ENCODE data around the gene KIF21A.

The KIF21A gene

DNA sequence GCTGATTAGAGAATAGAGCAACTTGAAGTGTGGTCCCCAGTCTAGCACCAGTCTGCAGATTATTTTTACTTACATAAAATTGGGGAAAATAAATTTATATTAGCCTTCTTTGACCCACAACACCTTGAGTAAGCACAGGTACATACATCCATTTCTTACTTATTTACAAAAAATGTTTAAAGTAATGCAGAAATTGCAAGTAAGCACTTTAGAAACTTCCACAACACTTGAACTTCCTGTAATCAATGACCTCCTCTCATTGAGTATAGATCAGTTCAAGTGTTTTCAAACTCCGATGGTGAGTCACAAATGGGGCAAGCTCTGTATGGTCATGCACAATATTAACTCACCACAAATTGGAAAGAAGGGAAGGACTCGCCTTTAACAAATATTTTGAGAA, 83.3 kb downstream of the KIF21A start:
- Mint-ChIP-seq H3K27ac (no peak overlapping the region), H3K4me1 (ENCODE audit: low read depth) (peaks cover 6% of the 10 kb centered on the region), H3K27me3 (ENCODE audit: low read depth) (no peaks in the 10 kb centered on the region), H3K4me3 (no peak overlapping the region), H3K36me3 (ENCODE audit: low read depth) (peaks cover 16% of the 10 kb centered on the region), H3K9me3 (peaks cover 4% of the 10 kb centered on the region)

DNA sequence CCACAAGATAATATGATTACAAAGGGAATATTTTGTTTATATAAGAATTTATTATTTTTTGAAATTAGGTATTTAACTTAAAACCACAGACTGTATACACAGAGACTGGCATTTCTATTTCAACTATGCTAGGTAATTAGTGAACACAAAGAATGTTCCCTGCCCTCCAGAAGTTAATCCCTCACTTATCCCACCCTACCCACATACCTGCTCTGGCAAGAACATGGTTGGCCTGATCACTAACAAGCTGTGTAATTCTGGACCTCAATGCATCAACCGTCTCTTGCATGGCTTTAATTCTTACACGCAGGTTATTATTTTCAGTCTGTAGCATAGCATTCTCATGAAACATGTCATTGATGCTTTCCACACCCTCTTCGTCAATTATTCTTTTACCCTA, 85.9 kb downstream of the KIF21A start:
- Mint-ChIP-seq H3K4me3 (no peak overlapping the region), H3K4me1 (ENCODE audit: low read depth) (peaks cover 5% of the 10 kb centered on the region), H3K9me3 (peaks cover 2% of the 10 kb centered on the region), H3K27ac (no peak overlapping the region), H3K27me3 (ENCODE audit: low read depth) (no peaks in the 10 kb centered on the region), H3K36me3 (ENCODE audit: low read depth) (peaks cover 10% of the 10 kb centered on the region)

DNA sequence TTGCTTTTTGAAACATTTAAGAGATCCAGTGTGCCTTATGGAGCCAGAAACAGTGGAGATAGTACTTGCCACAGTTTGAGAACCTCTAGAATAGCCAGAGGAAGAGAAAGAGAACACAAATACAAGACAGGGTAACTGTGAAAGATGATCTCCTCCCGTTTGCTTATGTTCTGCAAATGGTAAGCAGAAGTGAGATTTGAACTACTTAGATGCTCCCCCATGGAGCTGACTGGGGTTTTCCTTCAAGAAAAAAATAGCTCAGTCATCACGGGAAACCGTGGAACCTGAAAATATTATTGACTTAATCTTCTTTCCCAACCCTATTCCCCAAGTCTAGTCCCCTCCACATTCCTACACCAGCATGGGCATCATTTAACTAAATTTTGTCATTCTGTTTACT, 87.1 kb downstream of the KIF21A start:
- Mint-ChIP-seq H3K27ac (no peak overlapping the region), H3K36me3 (ENCODE audit: low read depth) (peaks cover 4% of the 10 kb centered on the region), H3K9me3 (no peaks in the 10 kb centered on the region), H3K27me3 (ENCODE audit: low read depth) (no peaks in the 10 kb centered on the region), H3K4me3 (no peak overlapping the region), H3K4me1 (ENCODE audit: low read depth) (peaks cover 3% of the 10 kb centered on the region)

DNA sequence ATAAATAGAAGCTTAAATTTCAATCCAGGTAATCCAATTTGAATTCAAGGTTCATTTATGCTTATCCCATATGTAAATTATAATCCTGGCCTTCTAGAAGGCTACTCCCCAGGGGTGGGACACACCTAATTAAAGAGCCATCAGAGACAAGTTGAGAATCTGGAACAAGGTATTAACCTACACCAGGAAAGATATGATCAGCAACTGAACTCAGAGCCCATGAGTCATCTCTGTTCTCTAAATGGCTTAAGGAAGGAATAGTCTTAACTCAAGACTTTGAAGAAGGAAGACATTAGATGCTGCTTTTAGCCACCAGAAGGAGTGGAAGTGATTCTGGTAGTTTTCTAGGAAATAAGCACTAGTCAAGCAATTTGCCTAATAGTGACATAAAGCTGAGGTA, 88.0 kb downstream of the KIF21A start:
- H3K27me3 Mint-ChIP-seq (ENCODE audit: low read depth), result no peaks in the 10 kb centered on the region
- no peak overlapping the region for H3K27ac Mint-ChIP-seq
- H3K36me3 Mint-ChIP-seq (ENCODE audit: low read depth), result peaks cover 5% of the 10 kb centered on the region
- no peak overlapping the region for H3K4me3 Mint-ChIP-seq
- no peaks in the 10 kb centered on the region for H3K9me3 Mint-ChIP-seq
- H3K4me1 Mint-ChIP-seq (ENCODE audit: low read depth), result peaks cover 3% of the 10 kb centered on the region

DNA sequence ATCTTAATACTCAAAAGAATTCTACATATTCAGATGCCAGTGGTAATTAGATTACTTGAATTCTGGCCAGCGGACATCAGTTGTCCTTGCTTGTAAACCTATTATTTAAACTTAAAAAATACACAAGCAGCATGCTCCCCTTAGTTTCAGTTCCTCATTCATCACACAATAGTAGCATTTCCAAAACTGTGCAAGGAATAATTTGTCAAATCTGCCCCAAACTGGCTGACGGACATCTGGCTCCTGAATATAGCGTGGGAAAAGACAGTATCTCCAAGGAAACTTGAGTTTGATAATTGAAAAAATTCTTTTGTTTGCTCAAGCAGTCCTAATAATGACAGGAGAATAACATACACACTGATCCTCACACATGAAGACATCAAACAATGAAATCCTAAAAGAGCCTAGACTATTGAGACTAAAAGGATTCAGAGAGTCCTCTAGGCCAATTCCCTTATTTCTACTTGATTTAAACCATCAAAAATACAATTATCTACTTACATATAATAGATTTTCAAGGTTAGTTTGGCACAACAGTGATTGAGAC, 90.4 kb downstream of the KIF21A start:
- Mint-ChIP-seq H3K27me3 (ENCODE audit: low read depth) (no peaks in the 10 kb centered on the region), H3K9me3 (no peaks in the 10 kb centered on the region), H3K4me1 (ENCODE audit: low read depth) (peaks cover 3% of the 10 kb centered on the region), H3K27ac (no peak overlapping the region), H3K36me3 (ENCODE audit: low read depth) (peaks cover 5% of the 10 kb centered on the region), H3K4me3 (no peak overlapping the region)

DNA sequence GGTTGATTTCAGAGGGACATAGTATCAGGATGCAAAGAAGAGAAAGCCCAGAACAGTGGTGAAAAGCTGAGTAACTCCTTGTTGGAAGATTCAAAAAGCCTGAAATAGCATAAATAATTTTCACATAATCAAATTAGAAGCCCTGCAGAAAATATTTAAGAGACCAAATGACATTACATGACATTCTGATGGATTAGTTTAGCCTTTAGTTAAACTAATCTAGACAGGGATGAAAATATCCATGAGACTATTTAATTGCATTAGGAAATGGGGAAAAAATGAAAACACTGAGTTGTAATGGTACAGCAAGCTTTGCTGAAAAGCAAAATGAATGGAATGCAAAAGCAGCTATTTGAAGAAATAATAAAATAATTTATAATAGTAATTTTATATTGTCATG, 91.8 kb downstream of the KIF21A start:
- no peaks in the 10 kb centered on the region for H3K9me3 Mint-ChIP-seq
- H3K36me3 Mint-ChIP-seq (ENCODE audit: low read depth), result peaks cover 3% of the 10 kb centered on the region
- H3K4me1 Mint-ChIP-seq (ENCODE audit: low read depth), result peaks cover 3% of the 10 kb centered on the region
- H3K4me3 Mint-ChIP-seq, result no peak overlapping the region
- no peaks in the 10 kb centered on the region for H3K27me3 Mint-ChIP-seq (ENCODE audit: low read depth)
- no peak overlapping the region for H3K27ac Mint-ChIP-seq

DNA sequence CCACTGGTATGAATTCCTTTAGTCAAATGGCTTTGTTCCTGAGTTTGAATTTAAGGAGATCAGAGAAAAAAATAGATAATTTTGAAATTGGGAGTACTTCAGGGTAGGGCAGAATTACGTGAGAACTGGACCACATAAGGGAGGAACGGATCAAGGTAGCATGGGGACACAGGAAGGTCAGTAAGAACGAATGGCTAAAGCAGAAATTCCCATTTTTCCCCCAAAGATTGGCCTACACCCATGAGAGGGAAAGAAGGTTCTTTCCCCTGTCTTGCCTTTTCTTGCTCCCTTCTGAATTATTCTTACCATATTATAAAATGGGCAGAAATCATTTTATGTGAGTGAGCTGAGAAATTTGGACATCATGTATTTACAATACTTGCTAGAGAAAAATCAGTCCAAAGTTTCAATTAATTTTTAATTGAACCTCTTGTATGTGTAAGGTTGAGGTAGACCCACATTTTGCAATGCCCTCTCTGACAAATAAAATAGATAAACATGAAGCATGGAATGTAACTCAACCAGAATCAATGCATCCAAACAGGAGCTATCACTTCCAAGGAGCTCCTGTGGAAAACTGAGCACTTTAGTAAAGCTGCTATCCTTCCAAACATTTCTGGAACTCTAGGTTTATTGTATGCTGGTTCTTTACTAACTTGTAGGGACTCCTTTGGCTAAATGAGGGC, 93.8 kb downstream of the KIF21A start:
- no peaks in the 10 kb centered on the region for H3K27me3 Mint-ChIP-seq (ENCODE audit: low read depth)
- H3K9me3 Mint-ChIP-seq, result no peaks in the 10 kb centered on the region
- H3K4me3 Mint-ChIP-seq, result no peak overlapping the region
- H3K4me1 Mint-ChIP-seq (ENCODE audit: low read depth), result no peaks in the 10 kb centered on the region
- peaks cover 1% of the 10 kb centered on the region for H3K36me3 Mint-ChIP-seq (ENCODE audit: low read depth)
- no peak overlapping the region for H3K27ac Mint-ChIP-seq

DNA sequence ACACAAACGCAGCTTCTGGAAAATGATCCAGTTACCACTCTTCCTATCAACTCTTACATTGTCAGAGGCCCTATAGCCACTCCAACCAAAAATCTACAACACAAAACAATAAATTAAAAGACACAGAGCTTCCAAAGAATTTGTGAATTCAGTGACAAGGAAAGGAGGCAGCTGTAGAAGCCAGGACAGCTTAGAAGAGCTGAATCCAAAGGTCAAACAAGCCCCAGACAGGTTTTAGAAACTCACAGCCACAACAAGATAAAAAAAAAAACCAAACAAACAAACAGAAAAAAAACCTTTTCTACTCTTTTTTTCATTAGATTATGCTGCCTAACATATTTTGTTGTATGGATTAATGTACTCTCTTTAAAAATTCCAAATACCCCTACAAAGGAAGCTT, 94.4 kb downstream of the KIF21A start:
- Mint-ChIP-seq H3K27ac (no peak overlapping the region), H3K4me3 (no peak overlapping the region), H3K9me3 (no peaks in the 10 kb centered on the region), H3K27me3 (ENCODE audit: low read depth) (no peaks in the 10 kb centered on the region), H3K36me3 (ENCODE audit: low read depth) (peaks cover 1% of the 10 kb centered on the region), H3K4me1 (ENCODE audit: low read depth) (no peaks in the 10 kb centered on the region)

DNA sequence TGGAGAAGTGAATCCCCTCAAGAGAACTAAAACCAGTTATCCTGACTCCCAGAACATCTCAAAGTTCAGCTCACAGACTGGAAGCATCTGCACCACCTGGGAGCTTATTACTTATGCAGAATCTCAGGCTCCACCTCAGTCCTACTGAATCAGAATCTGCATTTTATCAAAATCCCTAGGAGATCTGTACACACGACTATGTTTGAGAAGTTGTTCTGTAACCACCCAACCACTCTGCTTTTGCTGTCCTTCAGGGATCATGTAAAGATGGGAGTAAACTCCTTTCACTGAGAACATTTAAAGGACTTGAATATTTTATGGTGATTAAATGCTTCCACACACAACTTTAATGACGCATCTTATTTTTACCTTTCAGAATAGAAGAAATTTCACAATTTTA, 98.0 kb downstream of the KIF21A start:
- no peaks in the 10 kb centered on the region for H3K9me3 Mint-ChIP-seq
- no peaks in the 10 kb centered on the region for H3K4me1 Mint-ChIP-seq (ENCODE audit: low read depth)
- no peak overlapping the region for H3K4me3 Mint-ChIP-seq
- peaks cover 5% of the 10 kb centered on the region for H3K36me3 Mint-ChIP-seq (ENCODE audit: low read depth)
- H3K27me3 Mint-ChIP-seq (ENCODE audit: low read depth), result no peaks in the 10 kb centered on the region
- H3K27ac Mint-ChIP-seq, result no peak overlapping the region

DNA sequence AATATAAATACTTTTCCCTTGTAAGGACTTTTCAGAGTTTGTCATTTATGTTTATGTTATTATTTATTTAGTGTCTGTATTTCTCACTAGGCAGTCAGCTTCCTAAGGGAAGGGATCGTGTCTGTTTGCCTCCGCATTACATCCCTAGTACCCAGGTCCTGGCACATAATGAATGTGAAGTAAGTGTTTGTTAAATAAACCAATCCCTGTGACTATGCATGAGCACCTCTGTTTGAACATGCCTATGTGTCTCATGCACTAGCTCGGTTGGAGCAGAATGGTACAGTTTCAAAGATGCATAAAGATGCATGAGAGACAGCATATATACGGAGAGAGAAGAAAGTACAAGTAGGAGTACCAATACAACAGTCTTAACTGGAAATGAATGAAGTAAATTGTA, 99.3 kb downstream of the KIF21A start:
- Mint-ChIP-seq H3K27ac (no peak overlapping the region), H3K4me1 (ENCODE audit: low read depth) (peaks cover 2% of the 10 kb centered on the region), H3K27me3 (ENCODE audit: low read depth) (no peaks in the 10 kb centered on the region), H3K4me3 (no peak overlapping the region), H3K36me3 (ENCODE audit: low read depth) (peaks cover 8% of the 10 kb centered on the region), H3K9me3 (no peaks in the 10 kb centered on the region)

DNA sequence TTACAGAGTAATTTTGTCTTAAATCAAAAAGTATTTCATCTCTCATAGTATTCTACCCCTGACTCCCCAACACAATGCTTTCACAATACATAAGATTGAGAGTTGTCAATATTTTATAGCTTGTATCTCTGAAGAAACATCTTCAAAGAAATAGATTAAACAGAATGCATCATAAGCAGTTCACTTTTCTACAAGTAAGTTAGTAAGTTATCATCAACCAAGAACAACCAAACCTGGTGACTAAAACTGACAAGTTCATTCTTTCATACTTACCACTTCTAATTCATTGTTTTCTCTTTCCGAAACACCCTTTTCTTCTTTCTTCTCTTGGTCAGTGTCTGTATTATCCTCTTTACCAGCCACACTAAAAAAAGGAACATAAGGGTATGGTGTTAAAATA, 101.2 kb downstream of the KIF21A start:
- Mint-ChIP-seq H3K36me3 (ENCODE audit: low read depth) (peaks cover 8% of the 10 kb centered on the region), H3K27ac (no peak overlapping the region), H3K27me3 (ENCODE audit: low read depth) (no peaks in the 10 kb centered on the region), H3K4me1 (ENCODE audit: low read depth) (peaks cover 2% of the 10 kb centered on the region), H3K9me3 (no peaks in the 10 kb centered on the region), H3K4me3 (no peak overlapping the region)

DNA sequence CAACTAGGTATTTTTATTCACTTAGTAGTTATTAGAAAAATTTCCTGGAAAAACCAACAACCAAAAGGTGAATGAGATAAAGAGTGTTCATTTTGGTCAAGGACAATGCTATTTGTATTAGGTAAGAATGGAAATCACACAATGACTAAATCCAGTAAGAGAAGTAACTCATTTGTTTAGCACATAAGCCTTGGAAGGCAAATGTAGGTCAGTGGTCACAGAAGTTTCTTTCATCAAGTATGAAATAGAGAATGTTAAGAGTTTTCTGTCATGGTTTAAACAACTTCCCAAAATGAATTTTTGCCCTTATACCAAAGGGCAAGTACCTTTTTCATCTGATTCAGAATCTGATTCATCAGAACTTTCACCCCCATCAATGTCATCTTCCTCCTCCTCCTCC, 101.7 kb downstream of the KIF21A start:
- Mint-ChIP-seq H3K27me3 (ENCODE audit: low read depth) (no peaks in the 10 kb centered on the region), H3K4me3 (no peak overlapping the region), H3K4me1 (ENCODE audit: low read depth) (peaks cover 2% of the 10 kb centered on the region), H3K9me3 (no peaks in the 10 kb centered on the region), H3K36me3 (ENCODE audit: low read depth) (peaks cover 8% of the 10 kb centered on the region), H3K27ac (no peak overlapping the region)

DNA sequence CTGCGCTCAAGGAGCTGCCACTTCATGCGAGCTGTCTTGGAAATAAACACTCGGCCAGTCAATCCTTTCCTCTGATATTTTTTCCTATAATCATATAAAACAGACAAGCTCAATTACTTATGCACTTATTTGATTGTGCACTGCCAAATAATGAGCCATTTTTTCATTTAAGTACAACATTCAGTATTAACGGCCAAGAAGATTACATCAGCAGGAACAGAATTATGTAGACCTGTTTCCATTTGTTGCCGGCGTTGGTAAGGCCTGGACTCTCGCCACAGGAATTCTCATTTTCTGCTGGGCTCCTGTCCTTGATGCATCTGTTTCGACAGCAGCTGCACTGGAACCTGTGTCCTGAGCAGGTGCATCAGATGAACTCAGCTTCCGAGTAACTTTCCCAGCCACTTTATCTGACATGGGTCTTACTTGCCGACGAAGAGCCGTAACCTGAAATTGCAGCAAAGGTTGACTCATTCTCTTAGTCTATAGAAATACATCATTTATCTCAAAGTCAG, 110.2 kb downstream of the KIF21A start:
- Mint-ChIP-seq H3K27ac (no peak overlapping the region), H3K36me3 (ENCODE audit: low read depth) (peaks cover 9% of the 10 kb centered on the region), H3K4me3 (no peak overlapping the region), H3K27me3 (ENCODE audit: low read depth) (no peaks in the 10 kb centered on the region), H3K9me3 (no peaks in the 10 kb centered on the region), H3K4me1 (ENCODE audit: low read depth) (peaks cover 10% of the 10 kb centered on the region)

DNA sequence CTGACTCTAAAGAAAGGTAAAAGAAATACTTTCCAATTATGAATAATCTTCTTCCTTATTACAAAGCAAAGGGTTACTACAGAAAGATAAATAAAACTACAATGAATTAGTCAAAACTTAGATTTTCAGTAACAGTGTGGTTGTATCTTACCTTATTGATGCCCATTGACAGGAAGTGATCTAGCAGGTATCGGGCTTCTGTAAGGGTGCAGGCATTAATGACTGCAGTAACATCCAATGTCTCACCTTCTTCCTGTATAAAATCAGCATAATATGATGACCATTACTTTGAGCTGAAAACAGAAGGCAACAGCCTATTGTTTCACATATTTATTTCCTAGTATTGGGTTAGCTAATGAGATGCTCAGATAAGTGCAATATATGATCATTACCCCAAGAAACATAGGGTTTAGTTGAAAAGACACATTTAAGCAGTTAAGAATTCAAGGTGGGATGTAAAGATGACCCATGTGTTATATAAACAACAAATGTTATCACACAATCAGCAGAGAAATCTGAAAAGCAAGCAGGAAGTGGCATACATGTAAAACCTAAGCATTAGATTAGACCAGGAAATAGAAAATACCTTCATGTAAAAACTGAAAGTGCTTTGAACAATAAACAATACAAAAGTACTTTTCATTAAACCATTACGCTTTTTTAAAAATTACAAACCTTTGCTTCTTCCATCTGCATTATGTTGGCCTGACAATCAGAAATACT, 111.2 kb downstream of the KIF21A start:
- Mint-ChIP-seq H3K36me3 (ENCODE audit: low read depth) (peaks cover 9% of the 10 kb centered on the region), H3K9me3 (no peaks in the 10 kb centered on the region), H3K4me1 (ENCODE audit: low read depth) (peaks cover 10% of the 10 kb centered on the region), H3K4me3 (no peak overlapping the region), H3K27ac (peak overlapping the region; percentile 16), H3K27me3 (ENCODE audit: low read depth) (no peaks in the 10 kb centered on the region)

DNA sequence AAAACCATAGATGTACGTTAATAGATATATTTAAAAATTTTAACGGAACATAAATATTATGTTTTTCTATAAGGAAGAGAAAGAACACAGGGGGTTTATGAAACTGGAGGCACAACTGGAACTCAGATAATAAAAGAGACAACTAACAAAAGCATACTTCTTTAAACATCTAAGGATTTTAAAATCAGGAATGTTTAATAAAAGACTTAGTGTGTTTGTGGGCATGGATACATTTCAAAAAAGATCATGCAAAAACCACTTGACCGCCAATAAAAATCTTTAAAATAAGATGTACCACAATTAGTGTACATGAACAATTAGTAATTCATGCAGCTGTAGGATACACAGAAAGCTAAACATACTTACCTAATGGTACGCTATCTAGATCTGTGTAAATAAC, 113.0 kb downstream of the KIF21A start:
- Mint-ChIP-seq H3K27ac (no peak overlapping the region), H3K4me1 (ENCODE audit: low read depth) (peaks cover 10% of the 10 kb centered on the region), H3K27me3 (ENCODE audit: low read depth) (no peaks in the 10 kb centered on the region), H3K9me3 (no peaks in the 10 kb centered on the region), H3K4me3 (no peak overlapping the region), H3K36me3 (ENCODE audit: low read depth) (peaks cover 9% of the 10 kb centered on the region)

Data from T-helper 1 cell treated with Interleukin-12 subunit alpha and Interleukin-12 subunit beta and Interleukin-4 antibody, amounts not matched to agents 30 μg/mL and 1 μg/mL, for 36 hours (primary cell).